ENCODE results near the gene IGFBP1.

DNA sequence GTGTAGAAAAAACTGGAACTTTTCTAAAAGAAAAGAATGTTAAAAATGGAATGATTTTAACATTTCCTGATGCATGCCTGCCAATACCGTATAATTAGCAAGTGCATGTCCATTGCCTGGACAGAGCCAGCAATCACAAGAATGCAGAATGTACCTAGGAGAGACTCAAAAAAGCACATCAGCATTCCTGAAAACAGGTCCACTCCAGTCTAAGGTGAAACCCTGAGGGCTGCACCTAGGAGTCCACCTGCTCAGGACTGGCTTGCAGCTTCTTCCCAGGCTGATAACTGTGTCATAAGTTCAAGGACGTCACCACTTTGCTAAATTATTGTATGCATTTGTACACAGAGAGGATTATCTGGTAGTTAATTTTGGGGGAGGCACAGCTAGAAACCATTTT lies 20.8 kb upstream of the IGFBP1 start:
- no peak for TF ChIP-seq CTCF (IDR thresholded peaks at IDR 0.05)
- TF ChIP-seq POLR2AphosphoS5 (IDR thresholded peaks at IDR 0.05) = no peak
- TF ChIP-seq POLR2A (IDR thresholded peaks at IDR 0.05) = no peak
- no peak for TF ChIP-seq EP300 (IDR thresholded peaks at IDR 0.05)
